IMR-90 (cell line): ENCODE data around the gene DCTD. TPM values are rescaled to one million over a fixed set of nuclear protein-coding genes. Genes with fewer than 3 reads are reported as not detected.

Experiments
- ATAC-seq: fragments of 200-7000 bp; cut with Tn5 transposase; 2 replicates; pipeline ENCODE4 v1.9.1; 2020; ENCODE audit warnings: low read depth, mild to moderate bottlenecking, moderate library complexity
- BruUV-seq: library from RNA; stranded (reverse); fragments of 400-500 nt; replicated peaks from 2 replicates; lab custom pipeline; 2021; lab: Mats Ljungman, UMichigan
- CTCF ChIA-PET: fragments of 300-600 bp; formaldehyde crosslinking; extraction: SDS; loops from one replicate; lab custom pipeline; 2021; ENCODE audit warnings: antibody characterized with exemption; lab: Yijun Ruan, JAX
- POLR2A ChIA-PET: fragments of 300-600 bp; sonication (Branson Sonifier 250); formaldehyde crosslinking; loops from one replicate; lab custom pipeline; 2022; ENCODE audit warnings: antibody characterized with exemption; ENCODE audit not compliant: unreplicated experiment; lab: Charles Lee
- DNase-seq: peaks from one replicate; pipeline ENCODE4 v3.0.0; 2013
- H2AFZ ChIP-seq: replicated peaks from 2 replicates; pipeline ENCODE3; 2013; ENCODE audit warnings: low read length, mild to moderate bottlenecking; ENCODE audit not compliant: poor library complexity
- H2AK5ac ChIP-seq: 2 replicates; pipeline ENCODE4 v1.6.1; 2013; ENCODE audit warnings: low read depth, low read length, inconsistent platforms
- H2AK9ac ChIP-seq: replicated peaks from 2 replicates; pipeline ENCODE3; 2013; ENCODE audit warnings: mild to moderate bottlenecking, low read depth, low read length, moderate library complexity; ENCODE audit not compliant: poor library complexity
- H2BK120ac ChIP-seq: 2 replicates; pipeline ENCODE4 v1.6.1; 2013; ENCODE audit warnings: low read depth, low read length, inconsistent platforms
- H2BK15ac ChIP-seq: 3 replicates; pipeline ENCODE4 v1.6.1; 2013; ENCODE audit warnings: low read depth, low read length, inconsistent platforms
- H2BK20ac ChIP-seq: 2 replicates; pipeline ENCODE4 v1.6.1; 2013; ENCODE audit warnings: low read depth, mild to moderate bottlenecking, inconsistent platforms, low read length, moderate library complexity
- H2BK5ac ChIP-seq: 2 replicates; pipeline ENCODE4 v1.6.1; 2013; ENCODE audit warnings: mild to moderate bottlenecking, low read depth, low read length, inconsistent platforms; ENCODE audit not compliant: poor library complexity, severe bottlenecking
- H3K14ac ChIP-seq: replicated peaks from 2 replicates; pipeline ENCODE4 v1.6.1; 2013; ENCODE audit warnings: low read depth, low read length, inconsistent platforms
- H3K18ac ChIP-seq: 2 replicates; pipeline ENCODE4 v1.6.1; 2013; ENCODE audit warnings: low read depth, low read length, control low read depth
- H3K23ac ChIP-seq: 2 replicates; pipeline ENCODE4 v1.6.1; 2013; ENCODE audit warnings: low read depth, low read length, inconsistent platforms
- H3K27ac ChIP-seq: 2 replicates; pipeline ENCODE4 v1.5.1; 2013; ENCODE audit warnings: mild to moderate bottlenecking, control low read depth, low read length; ENCODE audit not compliant: insufficient read depth
- H3K27me3 ChIP-seq: 2 replicates; pipeline ENCODE4 v1.6.1; 2013; ENCODE audit warnings: low read length; ENCODE audit not compliant: control insufficient read depth, insufficient read depth
- H3K36me3 ChIP-seq: 2 replicates; pipeline ENCODE4 v1.6.1; 2013; ENCODE audit warnings: low read length, mixed read lengths; ENCODE audit not compliant: control insufficient read depth, insufficient read depth
- H3K4ac ChIP-seq: 2 replicates; pipeline ENCODE4 v1.6.1; 2013; ENCODE audit warnings: low read depth, low read length, inconsistent platforms
- H3K4me1 ChIP-seq: 2 replicates; pipeline ENCODE4 v1.6.1; 2013; ENCODE audit warnings: low read length, mixed read lengths; ENCODE audit not compliant: control insufficient read depth, insufficient read depth
- H3K4me2 ChIP-seq: 2 replicates; pipeline ENCODE4 v1.6.1; 2013; ENCODE audit warnings: low read depth, mild to moderate bottlenecking, control low read depth, low read length, moderate library complexity
- H3K4me3 ChIP-seq: 2 replicates; pipeline ENCODE4 v1.5.1; 2013; ENCODE audit warnings: low read depth, mild to moderate bottlenecking, control low read depth, low read length, moderate library complexity; ENCODE audit not compliant: insufficient read depth
- H3K56ac ChIP-seq: 2 replicates; pipeline ENCODE4 v1.6.1; 2013; ENCODE audit warnings: low read length, inconsistent platforms; ENCODE audit not compliant: insufficient read depth; ENCODE audit errors: extremely low read depth
- H3K79me1 ChIP-seq, 2 experiments: 2 replicates each; pipeline ENCODE4 v1.6.1; 2013; ENCODE audit warnings: low read length in 2 of 2, inconsistent platforms in 1 of 2, low read depth in 1 of 2
- H3K9ac ChIP-seq: 2 replicates; pipeline ENCODE4 v1.6.1; 2013; ENCODE audit warnings: low read depth, low read length, control low read depth
- H3K9me1 ChIP-seq: 2 replicates; pipeline ENCODE4 v1.6.1; 2013; ENCODE audit warnings: low read length, inconsistent platforms; ENCODE audit not compliant: insufficient read depth
- H3K9me3 ChIP-seq: 2 replicates; pipeline ENCODE4 v1.6.1; 2013; ENCODE audit warnings: low read length; ENCODE audit not compliant: control insufficient read depth, insufficient read depth
- H4K20me1 ChIP-seq: 2 replicates; pipeline ENCODE4 v1.6.1; 2013; ENCODE audit warnings: low read length, inconsistent platforms; ENCODE audit not compliant: insufficient read depth
- H4K5ac ChIP-seq: 2 replicates; pipeline ENCODE4 v1.6.1; 2013; ENCODE audit warnings: mild to moderate bottlenecking, low read depth, low read length, control low read depth
- H4K8ac ChIP-seq, 2 experiments: 2 replicates each; pipeline ENCODE4 v1.6.1; 2013; ENCODE audit warnings: low read depth in 2 of 2, low read length in 2 of 2, control low read depth in 1 of 2, inconsistent platforms in 1 of 2
- H4K91ac ChIP-seq: 2 replicates; pipeline ENCODE4 v1.6.1; 2013; ENCODE audit warnings: low read depth, low read length, inconsistent platforms; ENCODE audit not compliant: insufficient read depth
- BHLHE40 ChIP-seq: fragments of 150-350 bp; IDR thresholded peaks from 2 replicates; pipeline ENCODE4 v1.6.1; 2016; ENCODE audit warnings: mild to moderate bottlenecking, low read depth, low read length
- CHD1 ChIP-seq: IDR thresholded peaks from 2 replicates; pipeline ENCODE4 v1.6.1; 2012; ENCODE audit warnings: low read depth, low read length, improper control_type of control experiment
- CTCF ChIP-seq: conservative IDR thresholded peaks from 2 replicates; pipeline ENCODE4 v1.5.1; 2012; ENCODE audit warnings: mild to moderate bottlenecking, low read depth, low read length, improper control_type of control experiment
- MAFK ChIP-seq: IDR thresholded peaks from 2 replicates; pipeline ENCODE4 v1.6.1; 2012; ENCODE audit warnings: low read depth, low read length, improper control_type of control experiment
- MAZ ChIP-seq: IDR thresholded peaks from 2 replicates; pipeline ENCODE4 v1.6.1; 2012; ENCODE audit warnings: low read depth, mild to moderate bottlenecking, low read length, improper control_type of control experiment, moderate library complexity, borderline replicate concordance
- MXI1 ChIP-seq: IDR thresholded peaks from 2 replicates; pipeline ENCODE4 v1.6.1; 2012; ENCODE audit warnings: low read depth, mild to moderate bottlenecking, low read length, moderate library complexity, borderline replicate concordance
- NFE2L2 ChIP-seq: fragments of 150-350 bp; IDR thresholded peaks from 2 replicates; pipeline ENCODE4 v1.6.1; 2016; ENCODE audit warnings: low read depth, mild to moderate bottlenecking, low read length
- RAD21 ChIP-seq: IDR thresholded peaks from 2 replicates; pipeline ENCODE4 v1.6.1; 2012; ENCODE audit warnings: low read length, improper control_type of control experiment
- RCOR1 ChIP-seq: IDR thresholded peaks from 2 replicates; pipeline ENCODE4 v1.6.1; 2012; ENCODE audit warnings: mild to moderate bottlenecking, low read length, improper control_type of control experiment; ENCODE audit not compliant: insufficient replicate concordance
- RFX5 ChIP-seq: IDR thresholded peaks from 2 replicates; pipeline ENCODE4 v1.8.0; 2012; ENCODE audit warnings: low read depth, mild to moderate bottlenecking, low read length, moderate library complexity
- SMC3 ChIP-seq: fragments of 150-350 bp; IDR thresholded peaks from 2 replicates; pipeline ENCODE4 v1.6.1; 2016; ENCODE audit warnings: low read depth, mild to moderate bottlenecking, antibody characterized with exemption, low read length, moderate library complexity
- WGBS, 2 experiments: methylation state at CpG; one replicate each; pipeline versions ENCODE4 v1.1.5 to v1.1.7; 2013; ENCODE audit warnings: missing lambda C conversion rate in 2 of 2; ENCODE audit not compliant: insufficient read length in 1 of 2; ENCODE audit errors: extremely low coverage in 2 of 2; 5-methylcytosine and 5-hydroxymethylcytosine counted together
- dilution Hi-C: fragments of 300-500 bp; cut with HindIII; formaldehyde crosslinking; loops from one replicate; pipeline ENCODE4 v1.14.3; 2018; ENCODE audit warnings: low sequenced_read_pairs; ENCODE audit not compliant: unreplicated experiment
- in situ Hi-C: fragments of 300-500 bp; cut with MboI; formaldehyde crosslinking; loops from 3 replicates; pipeline ENCODE4 v1.14.3; 2019; ENCODE audit warnings: low sequenced_read_pairs, inconsistent platforms, mixed read lengths
- intact Hi-C: fragments of 100-400 bp; cut with micrococcal nuclease; formaldehyde crosslinking; loops from 2 replicates; pipeline ENCODE4 v1.10.0; 2022
- polyA plus RNA-seq, 3 experiments: library from polyadenylated mRNA; depleted of rRNA; stranded (reverse); fragments of >200 nt; gene quantifications; 2 replicates each; pipeline ENCODE4 v1.2.3, GENCODE V29; 2012; ENCODE audit warnings: low replicate concordance in 1 of 3
- total RNA-seq: library from RNA; depleted of rRNA; stranded (reverse); fragments of >200 nt; gene quantifications from 2 replicates; pipeline ENCODE4 v1.2.3, GENCODE V29; 2012
- TF ChIP-seq, protein P1 (sequence below): fragments of 150-350 bp; IDR thresholded peaks from 2 replicates; pipeline ENCODE4 v1.6.1; 2016; ENCODE audit warnings: low read depth, mild to moderate bottlenecking, low read length, moderate library complexity, borderline replicate concordance
- TF ChIP-seq, protein P2 (sequence below): fragments of 150-350 bp; IDR thresholded peaks from 2 replicates; pipeline ENCODE4 v1.6.1; 2017; ENCODE audit warnings: mild to moderate bottlenecking, antibody characterized with exemption, low read length, low read depth

Gene DCTD
- total and polyA plus RNA-seq, 2 of the 4 experiments (the other 2 are of a cell fraction) = 90.3 to 127 TPM

GRCh38 chr4:182862921-182863320 is 54.3 kb downstream of the DCTD start:
- in situ Hi-C loops (no loop called here), dilution Hi-C loops (no loop called here), intact Hi-C loops (no loop called here)
- ChIA-PET CTCF (no interaction called here), POLR2A (no interaction called here)
- Histone ChIP-seq H3K4ac (no peak overlapping the region), H3K79me1 (no peaks in the 10 kb centered on the region), H2AK5ac (no peak overlapping the region), H3K18ac (no peak overlapping the region), H3K14ac (no peak overlapping the region), H3K56ac (no peak overlapping the region), H3K27ac (no peak overlapping the region), H3K9me3 (peaks cover 2% of the 10 kb centered on the region; the same call in 1 of the 2 replicates), H3K4me3 (no peak overlapping the region), H4K20me1 (no peaks in the 10 kb centered on the region), H2BK15ac (no peak overlapping the region), H2AFZ (no peak overlapping the region), H3K4me2 (no peak overlapping the region), H3K27me3 (no peaks in the 10 kb centered on the region; the same call in 1 of the 2 replicates), H2BK5ac (no peak overlapping the region), H3K23ac (no peak overlapping the region), H3K4me1 (no peaks in the 10 kb centered on the region), H3K9ac (no peak overlapping the region), H3K9me1 (no peaks in the 10 kb centered on the region), H4K5ac (no peak overlapping the region), H2BK20ac (no peak overlapping the region), H2BK120ac (no peak overlapping the region), H3K36me3 (no peaks in the 10 kb centered on the region), H2AK9ac (no peak overlapping the region), H4K91ac (no peak overlapping the region), H4K8ac (no peak overlapping the region)
- no TSS peak for BruUV-seq
- ATAC-seq (no peak), DNase-seq (no peak)
- TF ChIP-seq SMC3 = no peak
- TF ChIP-seq RAD21 = no peak
- no peak for TF ChIP-seq RCOR1
- TF ChIP-seq, protein P1, sequence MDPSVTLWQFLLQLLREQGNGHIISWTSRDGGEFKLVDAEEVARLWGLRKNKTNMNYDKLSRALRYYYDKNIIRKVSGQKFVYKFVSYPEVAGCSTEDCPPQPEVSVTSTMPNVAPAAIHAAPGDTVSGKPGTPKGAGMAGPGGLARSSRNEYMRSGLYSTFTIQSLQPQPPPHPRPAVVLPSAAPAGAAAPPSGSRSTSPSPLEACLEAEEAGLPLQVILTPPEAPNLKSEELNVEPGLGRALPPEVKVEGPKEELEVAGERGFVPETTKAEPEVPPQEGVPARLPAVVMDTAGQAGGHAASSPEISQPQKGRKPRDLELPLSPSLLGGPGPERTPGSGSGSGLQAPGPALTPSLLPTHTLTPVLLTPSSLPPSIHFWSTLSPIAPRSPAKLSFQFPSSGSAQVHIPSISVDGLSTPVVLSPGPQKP = no peak
- no peak for TF ChIP-seq MXI1
- TF ChIP-seq NFE2L2 = no peak
- no peak for TF ChIP-seq BHLHE40
- TF ChIP-seq RFX5 = no peak
- no peak for TF ChIP-seq CHD1
- no peak for TF ChIP-seq CTCF
- no peak for TF ChIP-seq MAFK
- TF ChIP-seq MAZ = no peak
- TF ChIP-seq, protein P2, sequence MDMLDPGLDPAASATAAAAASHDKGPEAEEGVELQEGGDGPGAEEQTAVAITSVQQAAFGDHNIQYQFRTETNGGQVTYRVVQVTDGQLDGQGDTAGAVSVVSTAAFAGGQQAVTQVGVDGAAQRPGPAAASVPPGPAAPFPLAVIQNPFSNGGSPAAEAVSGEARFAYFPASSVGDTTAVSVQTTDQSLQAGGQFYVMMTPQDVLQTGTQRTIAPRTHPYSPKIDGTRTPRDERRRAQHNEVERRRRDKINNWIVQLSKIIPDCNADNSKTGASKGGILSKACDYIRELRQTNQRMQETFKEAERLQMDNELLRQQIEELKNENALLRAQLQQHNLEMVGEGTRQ = no peak
- 71% methylated on average over 11 of the region's 12 CpGs; no CpG with 5 or more reads in 1 of the 2 experiments for WGBS, 2 experiments
